Hepatocyte (in vitro differentiated cells): ENCODE results near the gene JUND. TPM values are rescaled to one million over a fixed set of nuclear protein-coding genes. Genes with fewer than 3 reads are reported as not detected.

Source experiments
- DNase-seq: peaks from one replicate; pipeline ENCODE4 v3.0.0-alpha.2; 2016; ENCODE audit warnings: low spot score
- H2AFZ ChIP-seq: fragments of 200-600 bp; sonication (generic); 2 replicates; pipeline ENCODE4 v1.6.0; 2016; ENCODE audit warnings: antibody characterized with exemption, mild to moderate bottlenecking
- H3K27ac ChIP-seq: fragments of 200-600 bp; sonication (generic); 2 replicates; pipeline ENCODE4 v1.5.1; 2016; ENCODE audit warnings: mild to moderate bottlenecking
- H3K27me3 ChIP-seq: fragments of 200-600 bp; sonication (generic); 2 replicates; pipeline ENCODE4 v1.6.1; 2016
- H3K36me3 ChIP-seq: fragments of 200-600 bp; sonication (generic); replicated peaks from 2 replicates; pipeline ENCODE4 v1.5.1; 2016; ENCODE audit warnings: low read depth; ENCODE audit not compliant: insufficient read depth
- H3K4me1 ChIP-seq: fragments of 200-600 bp; sonication (generic); 2 replicates; pipeline ENCODE4 v1.5.1; 2016; ENCODE audit warnings: mild to moderate bottlenecking, moderate library complexity; ENCODE audit not compliant: insufficient read depth
- H3K4me2 ChIP-seq: fragments of 200-600 bp; sonication (generic); 2 replicates; pipeline ENCODE4 v1.6.0; 2016
- H3K4me3 ChIP-seq: fragments of 200-600 bp; sonication (generic); 2 replicates; pipeline ENCODE4 v1.5.1; 2016; ENCODE audit warnings: mild to moderate bottlenecking
- H3K79me2 ChIP-seq: fragments of 200-600 bp; sonication (generic); 2 replicates; pipeline ENCODE4 v1.6.0; 2017; ENCODE audit warnings: mild to moderate bottlenecking
- H3K9me2 ChIP-seq: fragments of 200-600 bp; sonication (generic); replicated peaks from 2 replicates; pipeline ENCODE4 v1.6.0; 2017; ENCODE audit warnings: mild to moderate bottlenecking; ENCODE audit not compliant: insufficient read depth
- H3K9me3 ChIP-seq: fragments of 200-600 bp; sonication (generic); 2 replicates; pipeline ENCODE4 v1.5.1; 2016; ENCODE audit warnings: low read depth, mild to moderate bottlenecking
- H4K20me1 ChIP-seq: fragments of 200-600 bp; sonication (generic); 2 replicates; pipeline ENCODE4 v1.6.0; 2016; ENCODE audit warnings: mild to moderate bottlenecking; ENCODE audit not compliant: insufficient read depth, poor library complexity, severe bottlenecking
- EZH2 ChIP-seq: fragments of 200-600 bp; sonication (generic); IDR thresholded peaks from 2 replicates; pipeline ENCODE4 v1.6.1; 2016; ENCODE audit warnings: antibody characterized with exemption, mild to moderate bottlenecking, borderline replicate concordance
- EZH2phosphoT487 ChIP-seq: fragments of 200-600 bp; sonication (generic); IDR thresholded peaks from one replicate; pipeline ENCODE4 v1.6.1; 2018; ENCODE audit warnings: antibody characterized with exemption, mild to moderate bottlenecking, low read depth, moderate library complexity; ENCODE audit not compliant: unreplicated experiment, severe bottlenecking
- WGBS: methylation state at CpG from one replicate; pipeline ENCODE4 v1.1.6; 2016; ENCODE audit warnings: low lambda C conversion rate; ENCODE audit errors: missing lambda C conversion rate; 5-methylcytosine and 5-hydroxymethylcytosine counted together
- polyA plus RNA-seq: library from polyadenylated mRNA; unstranded; fragments of >200 nt; fragmentation: Nextera tagmentation; extraction: Ambion mirVana; gene quantifications from 2 replicates; pipeline ENCODE4 v1.2.1, GENCODE V29; 2016
- total RNA-seq: library from RNA; depleted of rRNA; stranded (reverse); fragments of >200 nt; gene quantifications from 2 replicates; pipeline ENCODE4 v1.2.3, GENCODE V29; 2014
- TF ChIP-seq, protein P1 (sequence below): fragments of 200-600 bp; sonication (generic); IDR thresholded peaks from 2 replicates; pipeline ENCODE4 v1.5.1; 2016; ENCODE audit warnings: antibody characterized with exemption, mild to moderate bottlenecking; ENCODE audit not compliant: poor library complexity

Gene JUND
- total and polyA plus RNA-seq, 2 experiments from 2014 or later = 307 to 698 TPM

- Histone ChIP-seq H4K20me1 (peaks cover 71% of the 10 kb centered on the region), H3K9me2 (no peaks in the 10 kb centered on the region), H3K27me3 (no peaks in the 10 kb centered on the region), H3K36me3 (no peaks in the 10 kb centered on the region), H3K27ac (peak within 1 kb of the TSS; percentile 85), H3K79me2 (peaks cover 59% of the 10 kb centered on the region), H3K4me1 (peaks cover 31% of the 10 kb centered on the region), H2AFZ (no peak within 1 kb of the TSS), H3K4me2 (peak within 1 kb of the TSS; percentile 50), H3K9me3 (no peaks in the 10 kb centered on the region), H3K4me3 (no peak within 1 kb of the TSS)
- TF ChIP-seq EZH2phosphoT487 (no peak), EZH2 (no peak)
- TF ChIP-seq, protein P1, sequence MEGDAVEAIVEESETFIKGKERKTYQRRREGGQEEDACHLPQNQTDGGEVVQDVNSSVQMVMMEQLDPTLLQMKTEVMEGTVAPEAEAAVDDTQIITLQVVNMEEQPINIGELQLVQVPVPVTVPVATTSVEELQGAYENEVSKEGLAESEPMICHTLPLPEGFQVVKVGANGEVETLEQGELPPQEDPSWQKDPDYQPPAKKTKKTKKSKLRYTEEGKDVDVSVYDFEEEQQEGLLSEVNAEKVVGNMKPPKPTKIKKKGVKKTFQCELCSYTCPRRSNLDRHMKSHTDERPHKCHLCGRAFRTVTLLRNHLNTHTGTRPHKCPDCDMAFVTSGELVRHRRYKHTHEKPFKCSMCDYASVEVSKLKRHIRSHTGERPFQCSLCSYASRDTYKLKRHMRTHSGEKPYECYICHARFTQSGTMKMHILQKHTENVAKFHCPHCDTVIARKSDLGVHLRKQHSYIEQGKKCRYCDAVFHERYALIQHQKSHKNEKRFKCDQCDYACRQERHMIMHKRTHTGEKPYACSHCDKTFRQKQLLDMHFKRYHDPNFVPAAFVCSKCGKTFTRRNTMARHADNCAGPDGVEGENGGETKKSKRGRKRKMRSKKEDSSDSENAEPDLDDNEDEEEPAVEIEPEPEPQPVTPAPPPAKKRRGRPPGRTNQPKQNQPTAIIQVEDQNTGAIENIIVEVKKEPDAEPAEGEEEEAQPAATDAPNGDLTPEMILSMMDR = no peak
- WGBS = 88% methylated on average over 7 of the region's 9 CpGs
- peak; percentile 69 for DNase-seq
Observed at GRCh38 chr19:18274219-18274780, 7.1 kb downstream of the JUND start, which contains the start of gene IQCN. Gene IQCN (minus strand): TSS chr19:18274452. CDS start chr19:18269478, 4,974 bp downstream.

GRCh38 chr19:18273561-18274218, 7.7 kb downstream of the JUND start:
- Histone ChIP-seq H3K36me3 (no peaks in the 10 kb centered on the region), H3K4me1 (peaks cover 29% of the 10 kb centered on the region), H3K79me2 (peaks cover 53% of the 10 kb centered on the region), H4K20me1 (peaks cover 65% of the 10 kb centered on the region), H3K27me3 (no peaks in the 10 kb centered on the region), H3K4me3 (no peak overlapping the region), H3K27ac (peak overlapping the region; percentile 85), H2AFZ (no peak overlapping the region), H3K9me3 (no peaks in the 10 kb centered on the region), H3K9me2 (no peaks in the 10 kb centered on the region), H3K4me2 (peak overlapping the region; percentile 50)
- DNase-seq = no peak
- 95% methylated on average over 13 of the region's 13 CpGs for WGBS
- no peak for TF ChIP-seq EZH2
- TF ChIP-seq, protein P1 = no peak
- no peak for TF ChIP-seq EZH2phosphoT487

GRCh38 chr19:18271433-18271841, 10.0 kb downstream of the JUND start:
- no peaks in the 10 kb centered on the region for H3K36me3 ChIP-seq
- H3K79me2 ChIP-seq = peaks cover 32% of the 10 kb centered on the region
- TF ChIP-seq EZH2phosphoT487 (no peak), EZH2 (no peak)
- TF ChIP-seq, protein P1 = no peak
- H3K4me2 ChIP-seq = no peak overlapping the region
- peaks cover 44% of the 10 kb centered on the region for H4K20me1 ChIP-seq
- H3K27ac ChIP-seq = no peak overlapping the region
- H3K27me3 ChIP-seq = no peaks in the 10 kb centered on the region
- H3K4me1 ChIP-seq = peaks cover 17% of the 10 kb centered on the region
- H3K9me3 ChIP-seq = no peaks in the 10 kb centered on the region
- no peak for DNase-seq
- 67% methylated on average over 6 of the region's 6 CpGs for WGBS
- no peak overlapping the region for H2AFZ ChIP-seq
- no peaks in the 10 kb centered on the region for H3K9me2 ChIP-seq
- H3K4me3 ChIP-seq = no peak overlapping the region
